Measurements from ENCODE around the gene CD55. TPM values are rescaled to one million over a fixed set of nuclear protein-coding genes. Genes with fewer than 3 reads are reported as not detected.

Gene CD55
- total and polyA plus RNA-seq, 2 of the 8 experiments (the other 6 are each of a cell fraction or from before 2014, with no cell fraction given) = 20.1 to 22.8 TPM

- TF ChIP-seq TCF12 (IDR thresholded peaks at IDR 0.05; ENCODE audit: low read depth, low read length) (no peak), HDAC2 (IDR thresholded peaks at IDR 0.05; ENCODE audit: borderline replicate concordance in 1 of 2, low read depth in 2 of 2, low read length in 2 of 2) (no peak), POLR2A (IDR thresholded peaks at IDR 0.05; ENCODE audit: control extremely low read depth in 1 of 2, low read depth in 2 of 2, low read length in 2 of 2) (no peak), EGR1 (IDR thresholded peaks at IDR 0.05; ENCODE audit: borderline replicate concordance, low read depth, low read length) (no peak)
Observed at GRCh38 chr1:207323425-207324225, 2.1 kb downstream of the CD55 start (continued).
